G401 (cell line): ENCODE data around the gene MMP13. TPM values are rescaled to one million over a fixed set of nuclear protein-coding genes. Genes with fewer than 3 reads are reported as not detected.

Experiments
- DNase-seq: peaks from one replicate; pipeline ENCODE4 v3.0.0-alpha.2; 2015; ENCODE audit warnings: low spot score
- in situ Hi-C: cut with HindIII; loops from 2 replicates; pipeline ENCODE4 v1.10.0; 2016; ENCODE audit warnings: low sequenced_read_pairs, mixed read lengths
- total RNA-seq: library from RNA; depleted of rRNA; stranded (reverse); fragments of >200 nt; shearing (Covaris generic); gene quantifications from 2 replicates; pipeline ENCODE4 v1.2.3, GENCODE V29; 2014

Gene MMP13
- total RNA-seq, 1 experiment from 2014 or later: not detected

- in situ Hi-C loops: no loop called here
- peak; percentile 39 for DNase-seq
Measured at GRCh38 chr11:102940714-102941588, 14.6 kb downstream of the MMP13 start.

- DNase-seq: no peak
- in situ Hi-C loops: no loop called here
Measured at GRCh38 chr11:102936864-102937509, 18.5 kb downstream of the MMP13 start.

GRCh38 chr11:102935514-102935913, 20.0 kb downstream of the MMP13 start:
- in situ Hi-C loops: no loop called here

GRCh38 chr11:102934735-102935134, 20.8 kb downstream of the MMP13 start:
- in situ Hi-C loops: no loop called here

More at GRCh38 chr11:102935514-102935913, 20.0 kb downstream of the MMP13 start:
- DNase-seq: no peak

GRCh38 chr11:102933627-102934026, 21.9 kb downstream of the MMP13 start:
- in situ Hi-C loops: no loop called here
- DNase-seq: no peak

More at GRCh38 chr11:102934735-102935134, 20.8 kb downstream of the MMP13 start:
- DNase-seq: no peak

- in situ Hi-C loops: no loop called here
- DNase-seq: no peak
Measured at GRCh38 chr11:102932678-102933077, 22.9 kb downstream of the MMP13 start.

DNA sequence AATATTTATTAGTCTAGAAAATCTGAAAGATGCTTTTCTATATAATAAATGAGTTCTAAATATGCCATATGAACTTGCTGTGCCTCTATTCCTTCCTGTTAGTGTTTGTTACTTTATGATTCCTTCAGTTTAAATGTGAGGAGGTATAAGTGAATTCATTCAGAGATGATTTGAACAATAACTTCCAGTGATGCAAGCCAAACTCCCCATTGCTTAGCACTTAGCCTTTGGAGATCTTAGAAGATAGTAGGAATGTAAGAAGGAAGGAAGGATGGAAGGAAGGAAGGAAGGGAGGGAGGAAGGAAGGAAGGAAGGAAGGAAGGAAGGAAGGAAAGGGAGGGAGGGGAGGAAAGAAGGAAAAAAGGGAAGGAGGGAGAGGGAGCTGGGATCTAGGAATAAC, 25.1 kb downstream of the MMP13 start:
- no peak for DNase-seq
- in situ Hi-C loops: no loop called here

- in situ Hi-C loops: no loop called here
Measured at GRCh38 chr11:102929972-102930371, 25.6 kb downstream of the MMP13 start.

GRCh38 chr11:102929166-102929565, 26.4 kb downstream of the MMP13 start:
- in situ Hi-C loops: no loop called here

More at GRCh38 chr11:102929972-102930371, 25.6 kb downstream of the MMP13 start:
- DNase-seq: no peak

GRCh38 chr11:102928247-102928646, 27.3 kb downstream of the MMP13 start:
- DNase-seq: no peak
- in situ Hi-C loops: no loop called here

More at GRCh38 chr11:102929166-102929565, 26.4 kb downstream of the MMP13 start:
- DNase-seq: no peak

DNA sequence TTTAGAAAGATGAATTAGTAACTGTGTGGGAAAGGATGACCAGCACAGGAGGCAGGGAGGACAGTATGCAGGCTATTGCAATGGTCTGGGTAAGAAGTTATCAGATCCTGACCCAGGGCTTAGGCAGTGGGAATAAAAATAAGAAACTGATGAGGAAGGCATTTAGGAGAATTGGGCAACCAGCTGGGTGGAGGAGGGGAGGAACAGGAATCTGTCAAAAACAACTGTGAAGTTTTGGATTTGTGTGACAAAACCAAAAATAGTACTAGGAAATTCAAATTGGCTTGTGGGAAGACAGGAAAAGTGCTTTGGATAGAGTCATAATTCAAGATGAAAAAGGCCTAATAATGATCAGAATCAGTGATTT, 27.9 kb downstream of the MMP13 start:
- in situ Hi-C loops: no loop called here
- DNase-seq: no peak

- no peak for DNase-seq
- in situ Hi-C loops: no loop called here
Measured at GRCh38 chr11:102926961-102927623, 28.4 kb downstream of the MMP13 start.

DNA sequence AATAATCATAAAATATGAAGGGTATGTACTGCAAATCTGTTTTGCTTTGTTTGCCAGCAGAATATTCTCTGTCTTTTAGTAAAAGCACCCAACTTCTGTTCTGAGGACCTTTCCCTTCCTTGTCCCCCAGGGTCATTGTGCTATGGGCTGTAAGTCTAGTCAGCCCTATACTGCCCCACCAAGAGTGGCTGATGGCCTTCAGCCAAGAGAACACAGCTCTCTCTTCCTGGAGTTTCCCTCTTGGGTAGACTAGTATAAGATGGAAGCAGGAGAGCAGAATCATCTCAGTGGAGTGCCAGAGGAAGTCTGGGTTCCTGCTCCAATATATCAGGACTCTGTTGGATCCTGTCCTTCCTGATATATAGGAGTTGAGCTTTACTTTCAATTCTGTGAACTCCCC, 29.0 kb downstream of the MMP13 start:
- in situ Hi-C loops: no loop called here

DNA sequence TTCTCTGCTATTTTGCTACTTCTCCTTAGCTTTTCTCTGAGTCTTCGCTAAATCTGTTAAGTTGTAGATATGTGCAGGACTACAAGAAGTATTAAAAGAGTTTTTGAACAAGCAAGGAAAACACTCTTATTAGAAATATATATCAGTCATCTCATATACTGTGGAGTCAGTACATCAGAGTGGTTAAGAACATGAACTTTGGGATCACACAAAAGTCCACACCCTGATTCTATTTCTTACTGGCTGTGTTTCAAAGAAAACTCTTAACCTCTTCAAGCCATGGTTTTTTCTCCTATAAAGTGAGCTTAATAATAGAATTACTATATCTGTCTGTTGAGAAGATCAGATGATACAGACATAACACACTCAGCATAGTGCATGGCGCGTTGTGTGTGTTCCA, 29.5 kb downstream of the MMP13 start:
- no peak for DNase-seq
- in situ Hi-C loops: no loop called here

More for the DNA sequence above, 29.0 kb downstream of the MMP13 start:
- no peak for DNase-seq

DNA sequence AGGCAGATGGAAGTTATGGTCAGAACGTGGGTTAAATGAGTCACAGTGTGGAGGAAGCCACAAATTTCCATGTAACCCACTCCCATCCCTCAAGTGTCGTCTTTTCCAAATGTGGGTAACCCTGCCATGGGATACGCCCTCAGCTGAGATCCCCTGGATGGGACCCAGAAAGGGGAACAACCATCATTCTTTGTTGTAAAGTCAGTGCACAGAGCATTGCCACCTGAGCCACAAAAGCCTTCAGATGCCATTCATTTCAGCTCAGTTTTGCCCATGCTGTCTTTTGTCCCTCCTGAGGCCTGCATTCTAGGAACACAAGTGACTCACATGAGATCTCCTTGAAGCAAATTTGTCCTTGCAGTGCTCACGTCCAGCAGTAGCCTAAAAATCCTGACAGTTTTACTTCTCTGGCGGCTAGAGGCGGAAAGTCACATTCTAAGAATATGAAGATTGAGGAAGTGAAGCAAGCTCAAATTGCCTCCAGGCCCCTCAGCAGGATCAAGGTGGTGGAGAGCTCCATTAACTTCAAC, 30.6 kb downstream of the MMP13 start:
- DNase-seq: no peak
- in situ Hi-C loops: no loop called here

DNA sequence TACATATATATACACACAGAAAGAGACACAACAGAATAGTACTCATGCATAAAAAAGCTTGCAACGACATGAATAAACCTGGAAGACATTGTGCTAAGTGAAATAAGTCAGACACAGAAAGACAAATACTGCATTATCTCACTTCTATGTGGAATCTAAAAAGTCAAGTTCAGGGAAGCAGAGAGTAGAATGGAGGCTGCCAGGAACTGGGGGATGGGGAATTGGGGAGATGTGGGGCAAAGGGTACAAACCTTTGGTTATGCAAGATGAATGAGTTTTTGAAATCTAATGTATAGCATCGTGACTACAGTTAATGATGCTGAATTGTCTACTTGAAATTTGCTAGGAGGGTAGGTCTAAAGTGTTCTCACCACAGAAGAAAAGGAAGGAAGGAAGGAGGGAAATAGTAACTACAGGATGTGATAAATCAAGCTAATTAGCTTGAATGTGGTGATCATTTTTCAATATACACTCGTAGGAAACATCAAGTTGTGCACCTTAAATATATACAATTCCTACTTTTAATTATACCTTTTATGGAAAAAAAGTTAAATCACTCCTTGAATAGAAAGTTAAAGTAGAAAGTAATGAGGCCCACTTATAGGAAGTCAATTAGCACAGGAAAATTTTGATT, 33.8 kb downstream of the MMP13 start:
- DNase-seq: no peak
- in situ Hi-C loops: no loop called here

- in situ Hi-C loops: no loop called here
- DNase-seq: no peak
Measured at GRCh38 chr11:102920118-102920684, 35.3 kb downstream of the MMP13 start.

- in situ Hi-C loops: no loop called here
- DNase-seq: no peak
Measured at GRCh38 chr11:102915044-102915375, 40.5 kb downstream of the MMP13 start.
